Colon (tissue), 2 donors: ENCODE data around the gene ARRB1.
"Not testable (repeated sequence)": the region's sequence is repeated elsewhere in the genome, so short reads cannot be mapped to it uniquely, and the experiment has no call there.

ENCODE experiments used
- FAIRE-seq: peaks from 2 replicates; lab custom pipeline; 2012; peaks lifted over from hg19 to GRCh38; lab: Jason Lieb, UNC
- donor health status: control.
- donor health status: control.

ARRB1 gene

DNA sequence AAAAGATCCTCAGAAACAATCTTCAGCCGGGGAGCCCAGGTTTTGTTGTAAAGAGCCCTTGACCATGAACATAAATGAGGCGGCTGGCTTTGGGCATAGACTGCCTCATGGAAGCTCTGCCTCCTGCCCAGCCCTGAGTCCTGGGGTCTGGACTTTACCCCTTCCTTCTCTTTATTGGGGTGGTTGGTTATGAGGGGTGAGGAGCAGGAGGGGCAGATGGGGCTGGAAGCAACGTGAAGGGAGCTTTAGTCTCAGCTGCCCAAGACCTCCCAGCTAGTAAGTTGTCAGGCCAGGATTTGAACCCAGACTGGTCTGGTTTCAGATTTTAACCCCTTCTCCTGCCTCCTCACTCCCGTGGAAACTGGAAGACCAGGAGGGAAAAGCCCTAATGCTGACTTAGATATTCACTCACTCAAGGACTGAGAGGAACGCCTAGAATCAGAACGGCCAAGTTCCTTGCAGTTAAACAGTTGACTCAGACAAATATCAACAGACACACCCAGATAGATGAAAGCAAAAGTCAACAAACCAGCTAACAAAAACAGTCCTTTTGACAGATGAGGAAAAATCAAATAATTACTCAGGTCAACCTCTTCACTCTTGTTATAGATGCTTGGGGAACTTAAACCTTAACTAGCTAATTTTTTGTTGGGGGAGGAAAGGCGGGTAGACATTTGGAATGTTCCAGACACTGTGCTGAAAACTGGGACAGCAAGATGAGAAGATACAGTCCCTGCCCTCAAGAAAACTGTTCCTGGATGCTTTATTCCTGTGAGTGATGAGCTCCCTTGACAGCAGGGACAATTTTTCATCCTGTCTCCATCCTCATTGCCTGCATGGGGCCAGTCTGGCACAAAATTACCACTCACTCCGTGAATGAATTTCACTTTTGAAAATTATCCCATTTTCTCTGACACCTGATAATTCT is 20.8 kb upstream of the ARRB1 start:
- FAIRE-seq = no peak

DNA sequence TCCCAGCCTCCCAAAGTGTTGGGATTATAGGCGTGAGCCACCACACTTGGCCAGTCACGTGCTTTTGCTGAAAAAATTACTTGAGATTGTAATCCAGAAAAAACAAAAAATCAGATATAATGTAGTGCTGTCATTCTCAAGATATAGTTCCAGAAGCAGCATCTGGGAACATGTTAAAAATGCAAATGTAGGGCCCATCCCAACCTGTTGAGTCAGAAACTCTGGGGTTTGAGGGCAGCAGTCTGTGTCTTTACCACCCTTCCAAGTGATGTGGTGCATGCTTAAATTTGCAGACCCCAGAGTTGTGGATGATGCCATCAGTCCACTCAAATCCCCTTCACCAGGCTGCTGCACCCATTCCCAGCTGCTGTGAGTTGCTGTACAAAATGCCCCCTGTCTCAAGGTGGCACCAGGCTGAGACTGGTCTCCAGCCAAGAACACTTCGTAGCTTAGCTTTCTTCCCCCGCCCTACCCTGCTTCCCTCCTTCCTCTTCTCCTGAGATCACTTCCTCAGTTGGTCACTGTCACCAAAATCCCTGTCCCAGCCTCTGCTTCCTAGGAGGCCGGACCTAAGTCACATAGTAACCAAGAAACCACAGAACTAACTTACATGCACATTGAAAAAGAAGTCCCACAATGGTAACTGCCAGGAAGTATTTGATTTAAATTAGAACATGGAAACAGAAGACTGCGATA is 18.2 kb upstream of the ARRB1 start:
- no peak for FAIRE-seq

DNA sequence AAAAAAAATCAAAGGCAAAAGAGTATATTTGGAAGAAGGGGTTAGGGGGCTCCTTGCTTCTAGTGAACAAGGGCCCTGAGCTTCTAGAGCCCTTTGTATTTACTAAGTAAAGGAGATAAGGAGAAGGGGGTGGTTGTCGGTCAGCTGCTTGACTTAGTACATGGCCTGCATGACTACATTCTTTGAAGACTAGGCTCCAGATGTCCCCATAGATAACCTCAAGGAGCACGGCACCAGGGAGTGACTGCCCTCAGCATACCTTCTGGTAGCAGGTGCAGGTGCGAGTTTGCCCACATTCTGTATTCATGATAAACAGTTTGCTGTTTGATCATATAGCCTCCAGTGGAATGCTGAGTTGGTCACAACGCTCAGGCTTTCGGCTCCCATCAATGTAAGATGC is 15.4 kb upstream of the ARRB1 start:
- FAIRE-seq = not testable (repeated sequence)

DNA sequence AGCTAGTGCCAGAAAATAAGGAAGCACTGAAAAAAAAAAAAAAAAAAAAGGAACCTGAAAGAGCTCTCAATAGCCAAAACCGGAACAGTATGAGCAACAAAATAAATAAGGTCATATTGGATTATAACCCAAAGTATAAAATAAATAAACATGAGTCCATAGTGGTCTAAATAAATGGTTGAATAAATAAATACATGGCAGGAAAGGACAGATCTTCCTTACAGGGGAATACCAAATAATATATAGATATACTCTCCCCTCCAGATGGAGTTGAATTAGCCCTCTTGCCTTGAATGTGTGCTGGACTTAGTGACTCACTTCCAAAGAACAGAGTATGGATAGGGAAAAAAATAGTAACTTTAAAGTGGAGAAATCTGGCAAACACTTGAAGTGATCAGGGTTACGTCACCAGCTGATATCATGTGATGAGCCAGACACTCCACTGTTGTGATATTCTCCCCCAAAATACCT is 14.3 kb upstream of the ARRB1 start:
- FAIRE-seq = no peak

DNA sequence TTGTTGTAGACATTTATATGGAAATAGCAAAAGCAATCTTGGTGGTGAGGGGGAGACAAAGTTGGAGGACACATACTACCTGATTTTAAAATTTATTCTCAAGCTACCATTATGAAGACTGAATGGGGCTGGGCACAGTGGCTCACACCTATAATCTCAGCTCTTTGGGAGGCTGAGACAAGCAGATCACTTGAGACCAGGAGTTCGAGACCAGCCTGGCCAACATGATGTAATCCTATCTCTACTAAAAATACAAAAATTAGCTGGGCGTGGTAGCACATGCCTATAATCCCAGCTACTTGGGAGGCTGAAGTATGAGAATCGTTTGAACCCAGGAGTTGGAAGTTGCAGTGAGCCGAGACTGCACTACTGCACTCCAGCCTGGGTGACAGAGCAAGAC is 10.8 kb upstream of the ARRB1 start:
- FAIRE-seq = not testable (repeated sequence)

DNA sequence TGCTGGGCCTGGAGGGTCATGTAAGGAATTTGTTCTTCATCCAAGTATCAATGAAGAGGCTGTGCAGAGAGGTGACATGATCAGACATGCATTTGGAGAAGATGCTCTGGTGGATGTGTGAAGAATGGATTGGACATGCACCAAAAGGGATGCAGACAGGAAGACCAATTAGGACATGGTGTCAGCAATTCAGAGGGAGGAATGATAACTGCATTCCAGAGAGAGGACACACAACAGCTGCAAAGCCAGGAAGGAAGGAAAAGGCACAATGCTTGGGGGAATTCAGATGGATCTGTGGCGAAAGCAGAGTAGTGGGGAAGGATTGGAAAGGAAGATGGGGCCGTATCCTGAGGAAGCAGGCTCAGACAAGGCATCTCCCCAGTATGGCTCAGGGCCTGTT is 5.2 kb upstream of the ARRB1 start:
- FAIRE-seq = no peak

DNA sequence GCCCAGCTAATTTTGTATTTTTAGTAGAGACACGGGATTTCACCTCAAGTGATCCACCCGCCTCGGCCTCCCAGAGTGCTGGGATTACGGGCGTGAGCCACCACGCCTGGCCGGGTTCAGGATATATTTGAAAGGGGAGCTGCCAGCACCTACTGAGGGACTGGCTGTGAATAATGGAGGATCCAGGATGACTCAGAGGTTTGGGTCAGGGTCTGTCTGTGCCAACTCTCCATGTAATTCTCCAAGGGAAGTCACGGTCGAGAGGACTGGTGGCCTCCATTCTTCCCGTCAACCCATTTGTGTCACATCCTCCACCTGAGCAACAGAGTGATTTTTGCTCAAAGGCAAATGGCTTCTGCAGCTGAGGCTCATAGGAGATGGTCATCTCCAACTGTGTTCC is 3.6 kb upstream of the ARRB1 start:
- no peak for FAIRE-seq

DNA sequence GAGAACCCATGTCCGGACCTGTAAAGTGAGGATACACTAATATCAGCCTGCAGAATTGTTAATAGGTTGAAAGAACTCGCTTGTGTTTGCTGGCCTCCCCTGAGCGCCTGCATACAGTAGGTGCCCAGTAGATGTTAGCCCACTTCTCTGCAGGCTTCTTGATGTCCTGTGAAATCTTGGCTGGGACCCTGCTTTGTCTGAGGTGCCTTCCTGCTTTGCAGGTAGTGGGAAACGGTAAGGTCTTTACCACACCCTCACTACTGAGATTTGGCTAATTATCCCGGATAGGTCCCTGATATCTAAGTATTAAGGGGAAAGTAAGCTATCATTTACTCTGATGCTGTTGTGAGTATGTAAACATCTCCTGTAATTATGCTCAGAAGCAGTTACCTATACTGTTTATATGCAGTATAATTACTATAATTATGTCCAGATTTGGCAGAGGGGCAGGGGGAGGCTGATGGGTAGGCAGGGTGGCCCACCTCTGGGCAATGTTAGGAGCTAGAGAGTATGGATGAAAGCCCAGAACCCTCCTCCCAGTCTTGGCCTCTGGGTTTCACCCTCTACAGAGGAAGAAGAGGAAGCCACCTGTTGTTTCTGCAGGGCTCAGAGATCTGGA is 1.2 kb upstream of the ARRB1 start:
- FAIRE-seq = no peak

DNA sequence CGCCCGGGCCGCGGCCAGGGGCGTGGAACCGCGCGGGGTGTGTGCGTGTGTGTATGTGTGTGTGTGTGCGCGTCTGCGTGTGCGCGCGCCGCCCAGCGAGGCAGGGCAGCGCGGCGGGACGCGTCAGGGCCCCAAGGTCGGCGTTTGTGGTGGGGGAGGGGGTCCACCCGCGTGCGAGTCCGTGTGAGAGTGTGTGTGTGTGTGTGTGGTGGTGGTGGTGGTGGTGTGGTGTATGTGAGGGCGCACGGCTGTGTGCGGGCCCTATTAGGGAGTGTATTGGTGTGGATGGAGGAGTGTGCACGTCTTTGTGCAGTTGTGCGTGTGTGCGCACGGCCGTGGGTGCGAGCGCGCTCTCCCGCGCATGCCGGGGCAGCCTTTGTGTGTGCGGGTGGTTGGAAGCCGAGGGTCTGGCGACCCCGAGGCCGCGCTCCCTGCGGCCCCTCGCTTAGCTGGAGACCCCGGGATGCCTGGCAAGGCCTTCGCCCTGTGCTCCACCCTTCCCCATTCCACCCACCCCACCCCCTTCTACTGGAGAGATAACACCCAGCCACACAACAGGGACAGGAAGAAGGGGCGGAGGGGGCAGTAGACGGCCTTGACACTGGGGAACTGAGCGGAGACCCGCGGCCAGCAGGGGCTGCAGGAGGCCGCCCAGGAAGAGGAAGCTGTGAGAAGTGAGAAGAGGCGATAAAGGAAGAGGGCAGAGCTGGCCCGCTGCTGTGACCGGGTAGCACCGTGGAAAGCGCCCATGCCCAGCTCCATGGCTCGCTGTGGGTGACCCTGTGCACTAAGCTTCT is 528 bp upstream of the ARRB1 start:
- FAIRE-seq = no peak

DNA sequence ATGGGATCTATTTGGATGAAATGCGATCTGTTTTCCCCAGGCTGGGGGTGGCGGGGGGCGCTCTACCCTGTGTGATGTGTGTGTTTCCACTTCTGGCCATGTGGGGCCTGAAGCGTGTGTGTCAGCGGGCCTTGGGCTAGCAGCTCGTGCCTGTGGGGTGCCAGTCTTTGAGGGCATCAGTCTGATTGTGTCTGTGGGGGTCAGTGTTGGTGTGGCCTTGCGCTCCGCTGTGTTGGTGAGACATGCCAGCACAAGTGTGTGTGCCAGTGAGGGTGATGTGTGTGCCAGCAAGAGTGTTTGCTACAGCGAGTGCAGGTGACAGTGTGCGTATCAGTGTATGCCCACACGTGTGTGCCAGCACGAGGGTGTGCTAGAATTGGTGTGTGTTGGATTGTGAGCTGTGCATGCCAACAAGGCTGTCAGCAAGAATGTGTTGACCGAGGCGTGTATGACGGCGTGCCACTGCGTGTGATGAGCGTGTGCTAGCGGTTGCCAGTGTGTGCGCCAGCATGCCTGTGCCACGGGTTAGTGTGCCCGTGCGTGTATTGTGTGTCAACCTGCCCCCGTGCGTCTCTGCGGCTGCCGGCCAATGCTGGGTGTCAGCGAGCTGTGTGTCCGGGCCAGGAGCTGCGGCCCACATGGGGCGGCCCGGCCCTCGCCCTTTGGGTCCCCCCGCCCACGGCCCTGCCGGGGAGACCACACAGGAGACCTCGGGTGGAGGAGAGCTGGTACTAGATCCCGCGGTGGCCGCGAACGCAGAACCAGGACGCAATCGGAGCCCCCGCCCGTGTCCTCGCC is 519 bp downstream of the ARRB1 start:
- no peak for FAIRE-seq

DNA sequence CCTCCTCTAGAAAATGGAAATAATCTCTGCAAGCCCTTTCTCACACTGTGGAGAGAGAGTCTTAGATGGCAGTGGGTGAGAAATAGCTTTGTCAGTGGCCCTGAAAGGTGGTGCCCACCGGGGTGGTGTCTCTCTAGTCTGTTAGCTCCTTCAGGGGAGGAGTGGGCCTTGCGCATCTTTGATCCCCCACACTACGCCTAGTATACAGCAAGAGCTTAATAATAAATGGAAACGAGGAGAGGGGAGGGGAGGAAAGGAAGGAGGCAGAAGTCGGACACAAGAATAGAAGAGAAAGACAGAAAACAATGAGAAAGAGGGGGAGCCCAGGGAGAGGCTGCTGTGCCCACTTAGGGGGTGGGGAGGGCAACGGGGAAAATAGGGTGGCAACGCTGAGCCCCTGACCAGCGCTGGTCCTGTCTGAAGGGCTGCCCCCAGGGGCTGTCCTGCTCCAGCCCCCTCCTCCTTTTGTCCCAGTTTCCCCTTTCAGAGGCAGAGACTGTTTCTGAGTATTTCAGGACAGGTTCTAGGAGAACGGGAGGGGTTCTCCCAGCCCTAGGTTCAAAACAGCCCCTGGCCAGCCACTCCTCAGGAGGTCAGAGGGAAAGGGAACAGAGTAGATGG is 1.2 kb downstream of the ARRB1 start:
- FAIRE-seq = no peak

DNA sequence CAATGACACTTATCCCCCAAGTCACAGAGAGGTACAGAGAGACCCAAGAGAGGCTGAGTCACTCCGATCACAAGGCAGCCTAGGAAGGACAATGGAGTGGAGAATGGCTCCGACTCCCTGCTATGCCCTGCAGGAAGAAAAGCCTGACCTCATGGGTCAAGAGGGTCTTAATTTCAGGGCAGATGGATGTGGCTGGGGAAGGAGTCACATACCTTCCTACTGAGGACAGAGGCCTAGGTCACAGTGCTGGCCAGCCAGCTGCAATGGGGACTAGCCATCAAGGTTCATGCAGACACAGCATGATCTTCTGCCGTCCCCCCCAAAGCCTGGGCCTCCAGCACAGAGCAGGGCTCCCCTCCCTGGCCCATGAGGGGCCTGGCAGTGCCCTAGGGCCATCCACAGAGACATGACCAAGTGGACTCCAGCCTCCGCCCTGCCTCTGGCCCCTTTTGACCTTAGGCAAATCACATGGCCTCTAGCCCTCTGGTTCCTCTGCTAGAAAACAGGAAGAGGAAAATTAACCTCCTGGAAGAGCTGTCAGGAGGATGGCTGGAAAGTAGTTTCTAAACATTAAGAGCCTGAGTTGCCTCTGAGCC is 1.8 kb downstream of the ARRB1 start:
- no peak for FAIRE-seq

DNA sequence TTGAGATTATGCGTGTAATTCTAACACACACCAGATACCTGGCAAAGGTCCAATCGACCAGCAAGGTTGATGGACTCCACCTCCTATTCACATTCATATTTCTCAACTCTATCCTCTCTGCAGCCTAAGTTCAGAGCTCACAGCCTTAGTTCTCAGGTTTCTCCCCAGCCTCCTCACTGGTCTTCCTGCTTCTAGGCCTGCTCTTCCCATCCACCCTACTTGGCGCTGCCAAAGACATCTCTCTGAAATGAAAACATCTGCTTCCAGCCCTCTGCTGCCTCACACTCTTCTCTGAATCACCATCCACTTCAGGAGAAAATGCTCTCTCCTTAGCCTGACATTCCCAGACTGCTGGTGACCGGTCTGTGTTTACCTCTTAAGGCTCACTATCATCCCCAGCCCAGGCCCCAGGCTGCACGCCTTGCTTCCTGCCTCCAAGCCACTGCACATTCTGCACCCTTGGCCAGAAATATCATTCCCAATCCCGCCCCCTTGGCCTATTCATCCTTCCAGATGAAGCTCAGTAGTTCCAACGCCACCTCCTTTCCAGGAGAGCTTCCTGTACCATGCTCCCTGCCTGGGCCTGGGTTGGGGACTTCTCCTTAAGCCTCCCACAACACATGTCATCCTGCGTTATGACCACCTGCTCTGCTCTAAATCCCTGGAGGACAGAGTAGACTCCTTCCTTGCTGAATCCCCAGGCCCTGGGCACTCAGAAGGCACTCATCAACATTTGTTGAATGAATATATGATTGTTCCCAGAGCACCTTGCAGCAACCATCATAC is 3.5 kb downstream of the ARRB1 start:
- no peak for FAIRE-seq

DNA sequence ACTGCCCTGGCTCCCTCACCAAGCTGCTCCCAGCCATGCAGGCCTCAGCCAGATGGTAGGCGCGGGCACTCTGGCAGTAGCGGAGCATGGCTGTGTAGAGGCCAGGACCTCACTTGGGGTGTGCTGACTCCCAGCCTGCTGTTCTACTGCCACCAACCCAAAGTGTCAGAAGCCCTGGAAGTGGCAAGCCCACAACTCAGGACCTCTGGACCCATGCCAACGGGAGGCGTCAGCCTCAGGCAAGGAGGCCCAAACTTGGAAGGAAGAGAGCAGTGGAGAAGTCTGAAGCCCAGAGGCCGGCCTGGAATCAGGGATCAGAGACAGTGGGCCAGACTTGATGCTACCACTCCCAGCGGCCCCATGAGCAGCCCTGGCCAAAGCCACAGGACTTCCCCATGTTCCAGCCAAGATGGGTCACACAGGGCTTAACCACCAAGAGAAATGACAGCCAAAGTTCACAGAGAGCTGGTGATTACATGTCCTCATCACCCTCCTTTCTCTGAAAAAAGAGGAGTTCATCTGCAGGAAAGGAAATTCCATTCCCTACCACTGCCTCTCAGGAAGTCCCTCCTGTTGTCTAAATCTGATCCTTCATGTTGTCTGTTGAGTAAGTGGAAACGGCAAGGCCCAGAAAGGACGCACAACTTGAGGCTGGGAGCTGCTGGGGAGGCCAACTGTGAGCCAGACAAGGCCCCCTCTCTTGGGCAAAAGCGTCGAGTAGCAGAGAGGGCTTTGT is 4.4 kb downstream of the ARRB1 start:
- no peak for FAIRE-seq

DNA sequence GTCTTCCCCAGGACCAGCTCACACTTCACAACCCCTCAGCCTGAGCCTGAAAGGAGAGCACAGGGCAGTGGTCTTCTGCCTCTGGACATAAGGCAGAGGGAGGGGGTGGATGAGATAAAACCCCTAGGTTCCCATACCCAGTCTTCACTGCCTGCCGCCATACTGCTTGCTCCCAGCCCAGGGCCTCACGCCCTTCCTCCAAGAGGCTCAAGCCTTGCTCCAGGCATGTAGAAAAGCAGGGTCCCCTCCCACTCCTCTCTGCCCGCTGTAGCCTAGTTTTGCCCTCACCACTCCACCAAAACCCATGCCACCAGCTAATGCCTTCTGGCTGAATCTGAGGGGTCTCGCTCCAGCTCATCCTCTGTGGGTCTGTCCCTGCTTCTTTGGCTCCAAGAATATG is 5.2 kb downstream of the ARRB1 start:
- no peak for FAIRE-seq

DNA sequence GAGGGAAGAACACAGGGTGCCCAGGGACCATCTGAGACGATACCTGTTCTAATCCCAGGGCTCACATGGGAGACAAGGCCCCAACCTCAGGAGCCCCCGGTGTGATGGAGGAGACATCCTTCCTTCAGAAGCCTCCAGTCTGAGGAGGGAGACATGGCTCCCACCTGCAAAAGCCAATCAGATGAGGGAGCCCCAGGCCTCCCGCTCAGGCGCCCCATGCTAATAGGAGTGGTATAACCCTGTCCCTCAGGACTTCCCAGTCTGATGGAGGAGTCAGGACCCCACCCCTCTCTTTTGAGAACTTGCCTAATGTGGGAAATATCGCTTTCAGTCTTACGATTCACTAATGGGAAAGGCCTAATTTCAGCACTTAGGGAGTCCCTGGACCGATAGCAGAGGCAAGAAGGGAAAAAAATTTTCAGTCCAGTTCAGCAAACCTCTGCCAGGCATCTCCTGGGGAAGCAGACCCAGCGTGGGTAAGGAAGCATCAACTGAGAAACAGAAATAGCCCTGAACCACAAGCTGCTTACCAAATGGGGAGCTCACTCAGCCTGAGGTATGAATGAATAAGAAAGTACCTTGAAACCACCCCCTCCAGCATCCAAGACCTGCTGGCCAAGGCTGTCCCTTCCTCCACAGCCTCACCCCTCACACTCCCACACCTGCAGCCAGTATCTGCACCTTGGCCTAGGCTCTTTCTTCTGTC is 5.9 kb downstream of the ARRB1 start:
- no peak for FAIRE-seq

DNA sequence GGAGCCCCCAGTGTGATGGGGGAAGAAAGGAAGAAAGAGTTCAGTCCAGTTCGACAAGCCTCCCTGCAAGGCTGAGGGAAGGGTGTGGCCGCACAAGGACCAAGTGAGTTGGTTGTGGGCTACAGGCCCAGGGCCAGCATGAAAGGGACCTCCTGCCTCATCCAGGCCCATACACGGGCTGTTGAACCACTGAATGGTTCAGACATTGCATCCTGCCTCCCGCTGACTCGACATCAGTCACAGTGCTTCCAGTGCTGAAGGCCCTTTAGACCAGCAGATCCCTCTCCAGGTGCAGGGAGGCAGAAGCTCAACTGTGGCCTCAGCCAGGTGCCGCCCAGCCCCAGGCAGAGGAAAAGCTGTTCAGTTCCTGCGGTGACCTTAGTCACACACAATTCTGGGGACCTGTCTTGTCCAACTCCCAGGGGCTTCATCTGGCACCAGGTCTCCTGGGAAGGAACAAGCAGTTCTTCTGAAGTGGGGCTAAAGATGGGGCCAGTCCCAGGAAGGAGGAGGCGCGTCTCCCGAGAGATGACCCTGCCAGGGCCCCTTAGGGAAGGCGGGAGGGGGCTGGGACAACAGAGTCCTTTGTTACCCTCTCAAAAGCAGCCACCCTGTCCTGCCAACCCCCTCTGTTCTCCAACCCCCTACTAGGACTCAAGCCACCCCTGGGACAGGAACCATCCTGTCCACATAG is 6.6 kb downstream of the ARRB1 start:
- no peak for FAIRE-seq

DNA sequence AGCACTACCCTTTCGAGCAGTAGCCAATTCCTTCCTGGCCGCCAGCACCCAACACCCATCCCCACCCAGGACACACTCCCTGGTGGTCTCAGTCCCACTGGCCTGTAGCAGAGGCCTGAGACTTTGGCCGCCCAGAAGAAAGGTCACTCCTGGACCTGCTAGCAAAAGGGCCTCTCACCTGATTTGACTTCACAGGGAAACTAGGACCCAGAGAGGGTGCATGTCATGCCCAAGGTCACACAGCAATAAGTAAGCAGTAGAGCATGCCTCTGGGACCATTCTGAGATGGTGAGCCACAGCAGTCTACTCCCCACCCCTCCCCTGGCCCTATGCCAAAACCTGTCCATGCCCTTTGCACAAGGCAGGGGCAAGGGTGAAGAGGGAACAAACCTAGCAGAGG is 7.3 kb downstream of the ARRB1 start:
- no peak for FAIRE-seq
